ENCODE data around the gene C18orf32.

- TF ChIP-seq CTCF (IDR thresholded peaks at IDR 0.05) (no peak), POLR2A (IDR thresholded peaks at IDR 0.05) (no peak)
Observed at GRCh38 chr18:49481317-49481716, 5.7 kb downstream of the C18orf32 start.

Data from Peyer's patch (tissue), 4 donors.